Gastrocnemius medialis (tissue), 4 donors: ENCODE data around the gene ADARB2.

Experiments
- CTCF ChIP-seq, 5 experiments: fragments of 450-650 bp in 3 of 5; fragments of 200-600 bp in 2 of 5; sonication (generic) in 2 of 5; IDR thresholded peaks in 4 of 5; conservative IDR thresholded peaks in 1 of 5; 1 replicate in 4 of 5; 2 replicates in 1 of 5; pipeline ENCODE4 v1.5.1; 2016 to 2019; ENCODE audit warnings: antibody characterized with exemption in 5 of 5, mild to moderate bottlenecking in 3 of 5, moderate library complexity in 3 of 5
- POLR2A ChIP-seq, 2 donors: fragments of 450-650 bp; IDR thresholded peaks; one replicate each; pipeline ENCODE4 v1.6.1; 2017; ENCODE audit warnings: antibody characterized with exemption in 2 of 2, mild to moderate bottlenecking in 2 of 2, moderate library complexity in 2 of 2

GRCh38 chr10:1280466-1281404, 456.6 kb downstream of the ADARB2 start:
- TF ChIP-seq POLR2A (IDR thresholded peaks at IDR 0.05): no peak
- TF ChIP-seq CTCF (IDR thresholded peaks at IDR 0.05 in 4 of 5, conservative IDR thresholded peaks at IDR 0.05 in 1 of 5): no peak
